GF-D8 (cell line): ENCODE results near the gene ZBP1.

ENCODE experiments used
- DNase-seq: peaks from one replicate; lab custom pipeline; 2025; lab: John Stamatoyannopoulos, UW

ZBP1 gene

GRCh38 chr20:57617079-57617795 lies 3.0 kb downstream of the ZBP1 start:
- DNase-seq = no peak

GRCh38 chr20:57616143-57616951 lies 3.9 kb downstream of the ZBP1 start:
- DNase-seq = no peak

- DNase-seq = no peak
Measured at GRCh38 chr20:57615445-57615811, 4.8 kb downstream of the ZBP1 start.

GRCh38 chr20:57614490-57615444 lies 5.5 kb downstream of the ZBP1 start:
- DNase-seq = no peak

- no peak for DNase-seq
Measured at GRCh38 chr20:57613481-57613921, 6.7 kb downstream of the ZBP1 start.

- DNase-seq = no peak
Measured at GRCh38 chr20:57612916-57613315, 7.3 kb downstream of the ZBP1 start.

GRCh38 chr20:57612436-57612835 lies 7.8 kb downstream of the ZBP1 start:
- no peak for DNase-seq

GRCh38 chr20:57611586-57612311 lies 8.5 kb downstream of the ZBP1 start:
- no peak for DNase-seq

GRCh38 chr20:57610261-57610952 lies 9.8 kb downstream of the ZBP1 start:
- DNase-seq = no peak

GRCh38 chr20:57609842-57610167 lies 10.4 kb downstream of the ZBP1 start:
- no peak for DNase-seq

- DNase-seq = no peak
Measured at GRCh38 chr20:57609086-57609841, 11.0 kb downstream of the ZBP1 start.

GRCh38 chr20:57608516-57608915 lies 11.7 kb downstream of the ZBP1 start:
- no peak for DNase-seq

GRCh38 chr20:57605878-57606277 lies 14.3 kb downstream of the ZBP1 start:
- DNase-seq = no peak

GRCh38 chr20:57605045-57605444 lies 15.2 kb downstream of the ZBP1 start:
- DNase-seq = no peak

- DNase-seq = no peak
Measured at GRCh38 chr20:57603120-57603519, 17.1 kb downstream of the ZBP1 start.

GRCh38 chr20:57601737-57602136 lies 18.5 kb downstream of the ZBP1 start:
- no peak for DNase-seq

GRCh38 chr20:57601211-57601570 lies 19.0 kb downstream of the ZBP1 start:
- DNase-seq = no peak

GRCh38 chr20:57600320-57601210 lies 19.7 kb downstream of the ZBP1 start:
- no peak for DNase-seq

- no peak for DNase-seq
Measured at GRCh38 chr20:57598491-57598890, 21.7 kb downstream of the ZBP1 start.
